Activated T-helper 17 cell treated with anti-CD3 and anti-CD28 coated beads, Interleukin-2, amount 50 U/mL, for 72 hours (primary cell): ENCODE measurements around the gene PID1. TPM values are rescaled to one million over a fixed set of nuclear protein-coding genes. Genes with fewer than 3 reads are reported as not detected.

ENCODE experiments used
- ATAC-seq: fragments of 150-1000 bp; cut with Tn5 transposase; replicated peaks from 2 replicates; pipeline ENCODE4 v1.10.0; 2021; ENCODE audit warnings: mild to moderate bottlenecking, moderate library complexity
- H3K27ac Mint-ChIP-seq: one replicate; pipeline ENCODE4 v1.8.0; 2022; ENCODE audit warnings: mixed read lengths
- H3K27me3 Mint-ChIP-seq: one replicate; pipeline ENCODE4 v1.8.0; 2022; ENCODE audit warnings: mixed read lengths
- H3K36me3 Mint-ChIP-seq: one replicate; pipeline ENCODE4 v1.8.0; 2022; ENCODE audit warnings: low read depth, mild to moderate bottlenecking, mixed read lengths
- H3K4me1 Mint-ChIP-seq: one replicate; pipeline ENCODE4 v1.8.0; 2022; ENCODE audit warnings: mixed read lengths
- H3K4me3 Mint-ChIP-seq: one replicate; pipeline ENCODE4 v1.8.0; 2022; ENCODE audit warnings: mild to moderate bottlenecking, mixed read lengths
- H3K9me3 Mint-ChIP-seq: one replicate; pipeline ENCODE4 v1.8.0; 2022; ENCODE audit warnings: mixed read lengths
- total RNA-seq, 2 donors: library from RNA; stranded (reverse); gene quantifications; one replicate each; pipeline ENCODE4 v1.2.3, GENCODE V29; 2022

The PID1 gene
- total RNA-seq, 2 donors from 2014 or later, result not detected

DNA sequence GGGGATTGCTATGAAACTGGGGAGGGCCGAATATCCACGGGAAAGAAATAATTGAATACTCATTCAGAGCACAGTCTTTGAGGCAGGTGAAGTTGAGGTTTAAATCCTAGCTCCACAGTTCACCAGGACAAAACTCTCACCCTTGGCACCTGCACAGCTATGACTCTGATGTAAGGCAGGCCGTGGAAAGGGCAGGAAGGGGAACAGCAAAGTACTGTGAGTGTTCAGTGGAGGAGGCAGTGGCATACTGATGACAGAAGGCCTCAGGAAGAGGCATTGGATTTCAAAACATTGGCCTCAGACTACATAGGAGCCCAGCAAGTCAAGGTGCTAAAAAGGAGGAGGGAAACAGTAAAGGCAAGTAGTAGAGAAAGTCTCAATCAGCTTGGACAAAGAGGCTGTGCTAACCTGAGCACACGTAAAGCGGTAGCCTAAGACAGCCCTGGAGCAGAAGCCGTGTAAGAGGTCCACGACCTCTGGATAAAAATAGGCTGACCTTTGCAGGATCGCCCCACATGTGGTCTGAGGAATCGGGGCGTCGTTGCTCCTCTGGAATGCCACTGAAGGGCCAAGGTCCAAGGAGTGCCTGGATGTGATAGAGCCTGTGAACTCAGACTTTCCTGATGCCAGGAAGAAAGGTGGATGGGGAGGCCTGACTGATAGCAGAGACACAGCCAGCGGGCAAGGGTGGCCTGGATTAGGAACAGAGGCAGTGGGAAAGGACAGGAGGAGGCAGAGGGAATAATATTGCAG, 243.6 kb downstream of the PID1 start:
- no peak for ATAC-seq
- no peak overlapping the region for H3K27ac Mint-ChIP-seq
- H3K9me3 Mint-ChIP-seq, result peaks cover 9% of the 10 kb centered on the region
- H3K36me3 Mint-ChIP-seq, result no peaks in the 10 kb centered on the region
- no peak overlapping the region for H3K4me3 Mint-ChIP-seq
- H3K27me3 Mint-ChIP-seq, result no peaks in the 10 kb centered on the region
- H3K4me1 Mint-ChIP-seq, result no peaks in the 10 kb centered on the region

DNA sequence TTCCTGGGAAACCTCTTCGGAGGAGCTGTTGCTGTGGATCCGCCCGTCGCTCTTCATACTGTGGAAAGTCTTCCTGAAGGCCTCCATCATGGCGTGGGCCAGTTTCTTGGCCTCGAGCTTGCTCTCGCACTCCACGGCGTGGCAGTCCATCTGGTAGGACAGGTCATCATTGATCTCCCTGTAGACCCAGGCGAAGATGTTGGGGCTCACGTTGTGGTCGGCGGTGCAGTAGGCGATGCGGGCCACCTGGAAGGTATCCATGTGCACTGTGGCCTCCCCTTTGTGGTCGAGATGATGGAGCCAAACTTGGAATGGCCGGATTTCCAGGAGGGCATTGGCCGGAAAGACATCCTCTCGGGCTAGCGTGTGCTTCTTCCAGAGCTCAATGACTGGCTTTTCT, 245.4 kb downstream of the PID1 start:
- H3K27ac Mint-ChIP-seq, result no peak overlapping the region
- H3K27me3 Mint-ChIP-seq, result no peaks in the 10 kb centered on the region
- no peaks in the 10 kb centered on the region for H3K4me1 Mint-ChIP-seq
- H3K9me3 Mint-ChIP-seq, result peaks cover 9% of the 10 kb centered on the region
- no peak for ATAC-seq
- H3K36me3 Mint-ChIP-seq, result no peaks in the 10 kb centered on the region
- H3K4me3 Mint-ChIP-seq, result no peak overlapping the region

GRCh38 chr2:229022652-229023051, 248.4 kb downstream of the PID1 start:
- Mint-ChIP-seq H3K36me3 (no peaks in the 10 kb centered on the region), H3K4me1 (no peaks in the 10 kb centered on the region), H3K27me3 (no peaks in the 10 kb centered on the region), H3K4me3 (no peak overlapping the region), H3K9me3 (peaks cover 12% of the 10 kb centered on the region), H3K27ac (no peak overlapping the region)
- ATAC-seq, result no peak

- H3K36me3 Mint-ChIP-seq, result no peaks in the 10 kb centered on the region
- H3K4me3 Mint-ChIP-seq, result no peak overlapping the region
- H3K4me1 Mint-ChIP-seq, result no peaks in the 10 kb centered on the region
- H3K27ac Mint-ChIP-seq, result no peak overlapping the region
- H3K27me3 Mint-ChIP-seq, result no peaks in the 10 kb centered on the region
- peaks cover 8% of the 10 kb centered on the region for H3K9me3 Mint-ChIP-seq
- ATAC-seq, result no peak
Observed at GRCh38 chr2:229022071-229022470, 249.0 kb downstream of the PID1 start.

DNA sequence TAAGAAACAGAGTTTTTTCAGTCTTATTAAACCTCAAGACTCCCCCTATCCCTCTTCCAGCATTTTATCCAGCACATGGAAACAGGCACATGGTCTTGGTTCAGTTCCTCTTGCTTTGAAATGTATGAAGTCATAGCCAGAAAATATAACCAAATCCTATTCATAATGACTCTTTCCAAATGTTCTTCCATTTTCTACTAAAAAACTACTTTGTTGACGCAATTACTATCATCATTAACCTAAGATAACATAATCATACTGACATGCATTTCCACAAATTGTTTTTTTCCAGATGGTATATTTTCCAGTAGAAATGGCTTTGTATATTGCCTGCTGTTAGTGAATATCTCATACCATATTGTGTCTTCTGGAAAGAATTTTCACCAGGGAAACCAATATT, 261.3 kb downstream of the PID1 start:
- H3K36me3 Mint-ChIP-seq, result no peaks in the 10 kb centered on the region
- no peak for ATAC-seq
- H3K27me3 Mint-ChIP-seq, result no peaks in the 10 kb centered on the region

DNA sequence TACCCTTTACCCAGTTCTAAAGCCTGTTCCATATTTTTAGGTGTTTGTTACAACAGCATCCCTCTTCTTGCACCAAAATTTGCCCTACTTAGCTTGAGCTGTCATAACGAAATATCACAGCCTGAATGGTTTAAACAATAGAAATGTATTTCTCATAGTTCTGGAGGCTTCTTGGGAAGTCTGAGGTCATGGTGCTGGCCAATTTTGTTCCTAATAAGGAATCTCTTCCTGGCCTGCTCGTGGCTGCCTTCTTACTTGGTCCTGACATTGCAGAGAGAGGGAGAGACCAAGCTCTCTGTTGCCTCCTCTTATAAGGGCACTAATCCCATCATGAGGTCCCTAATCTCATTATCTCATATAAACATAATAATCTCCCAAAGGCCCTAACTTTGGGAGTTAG, 267.8 kb downstream of the PID1 start:
- Mint-ChIP-seq H3K27me3 (no peaks in the 10 kb centered on the region), H3K27ac (no peak overlapping the region)

More for the DNA sequence above, 261.3 kb downstream of the PID1 start:
- Mint-ChIP-seq H3K9me3 (peaks cover 7% of the 10 kb centered on the region), H3K4me1 (no peaks in the 10 kb centered on the region), H3K27ac (no peak overlapping the region), H3K4me3 (no peak overlapping the region)

GRCh38 chr2:229001196-229001595, 269.9 kb downstream of the PID1 start:
- no peak for ATAC-seq
- Mint-ChIP-seq H3K27me3 (no peaks in the 10 kb centered on the region), H3K9me3 (peaks cover 14% of the 10 kb centered on the region), H3K4me3 (no peak overlapping the region), H3K4me1 (no peaks in the 10 kb centered on the region), H3K27ac (no peak overlapping the region), H3K36me3 (no peaks in the 10 kb centered on the region)

More for the DNA sequence above, 267.8 kb downstream of the PID1 start:
- no peaks in the 10 kb centered on the region for H3K36me3 Mint-ChIP-seq
- H3K4me1 Mint-ChIP-seq, result no peaks in the 10 kb centered on the region
- H3K9me3 Mint-ChIP-seq, result peaks cover 15% of the 10 kb centered on the region
- ATAC-seq, result no peak
- H3K4me3 Mint-ChIP-seq, result no peak overlapping the region

GRCh38 chr2:228999326-228999725, 271.8 kb downstream of the PID1 start:
- no peak overlapping the region for H3K4me3 Mint-ChIP-seq
- H3K27me3 Mint-ChIP-seq, result no peaks in the 10 kb centered on the region
- ATAC-seq, result no peak
- no peaks in the 10 kb centered on the region for H3K4me1 Mint-ChIP-seq
- no peaks in the 10 kb centered on the region for H3K36me3 Mint-ChIP-seq
- H3K27ac Mint-ChIP-seq, result no peak overlapping the region
- H3K9me3 Mint-ChIP-seq, result peaks cover 18% of the 10 kb centered on the region

DNA sequence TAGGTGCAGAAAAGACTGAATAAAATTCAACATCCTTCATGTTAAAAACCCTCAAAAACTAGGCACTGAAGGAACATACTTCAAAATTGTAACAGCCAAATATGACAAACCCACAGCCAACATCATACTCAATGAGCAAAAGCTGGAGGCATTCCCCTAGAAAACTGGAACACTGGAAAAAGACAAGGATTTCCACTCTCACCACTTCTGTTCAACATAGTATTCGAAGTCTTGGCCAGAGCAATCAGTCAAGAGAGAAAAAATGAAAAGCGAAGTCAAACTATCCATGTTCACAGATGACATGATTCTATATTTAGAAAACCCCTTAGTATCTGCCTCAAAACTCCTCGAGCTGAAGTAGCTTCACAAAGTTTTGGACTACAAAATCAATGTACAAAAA, 282.3 kb downstream of the PID1 start:
- no peaks in the 10 kb centered on the region for H3K36me3 Mint-ChIP-seq
- H3K27me3 Mint-ChIP-seq, result no peaks in the 10 kb centered on the region
- no peak for ATAC-seq
- H3K27ac Mint-ChIP-seq, result no peak overlapping the region
- no peaks in the 10 kb centered on the region for H3K4me1 Mint-ChIP-seq
- peaks cover 15% of the 10 kb centered on the region for H3K9me3 Mint-ChIP-seq
- no peak overlapping the region for H3K4me3 Mint-ChIP-seq

DNA sequence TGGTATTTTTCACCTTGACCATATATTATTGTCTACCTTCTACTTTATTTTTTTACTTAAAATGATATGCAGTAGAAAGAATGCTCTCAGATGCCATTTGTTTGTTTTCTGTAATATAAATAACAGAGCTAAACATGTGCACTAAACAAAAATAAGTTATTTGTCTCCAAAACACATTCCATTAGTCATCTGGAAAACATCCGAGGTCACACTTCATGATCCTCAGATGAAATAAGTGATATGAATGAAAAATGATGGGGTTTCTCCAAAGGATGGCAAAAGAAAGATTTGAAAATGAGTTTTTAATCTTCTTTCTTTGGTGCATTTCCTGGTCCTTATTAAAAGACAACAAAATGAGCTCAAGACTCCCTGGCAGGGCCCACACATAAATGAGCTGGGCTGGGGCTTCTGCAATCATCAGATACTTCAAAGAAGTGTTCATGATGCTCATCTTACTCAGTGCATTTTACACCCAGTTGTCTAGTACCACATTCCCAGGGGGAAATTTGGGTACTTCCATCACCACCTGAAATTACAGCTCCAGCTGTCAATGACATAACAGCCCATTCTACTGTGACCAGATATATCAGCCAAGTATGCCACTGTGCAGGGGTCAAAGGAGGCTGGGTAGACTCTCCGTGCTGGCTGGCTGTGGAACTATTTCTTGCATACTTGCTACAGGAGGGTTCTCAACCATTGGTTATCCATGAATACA, 283.5 kb downstream of the PID1 start:
- H3K27ac Mint-ChIP-seq, result no peak overlapping the region
- no peak for ATAC-seq
- H3K9me3 Mint-ChIP-seq, result peaks cover 16% of the 10 kb centered on the region
- no peaks in the 10 kb centered on the region for H3K27me3 Mint-ChIP-seq
- H3K4me3 Mint-ChIP-seq, result no peak overlapping the region
- H3K4me1 Mint-ChIP-seq, result no peaks in the 10 kb centered on the region
- no peaks in the 10 kb centered on the region for H3K36me3 Mint-ChIP-seq

DNA sequence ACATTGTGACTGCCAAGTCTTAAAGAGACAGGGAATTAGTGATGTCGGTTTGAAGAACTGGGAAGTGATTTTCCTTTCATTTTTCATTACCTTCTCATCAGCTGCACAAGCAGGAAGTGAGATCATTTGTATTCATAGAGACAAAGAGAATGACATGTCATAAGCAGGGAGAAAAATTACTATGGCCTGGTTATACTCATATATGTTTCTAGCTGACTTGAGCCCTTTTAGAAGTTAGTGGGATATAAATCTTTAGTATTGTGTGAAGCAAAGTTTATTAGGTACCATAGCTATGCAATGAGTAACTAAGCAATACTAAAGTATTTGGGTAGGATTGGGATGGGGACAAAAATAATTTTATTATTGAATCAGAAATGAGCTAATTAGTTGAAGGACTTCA, 284.1 kb downstream of the PID1 start:
- no peaks in the 10 kb centered on the region for H3K27me3 Mint-ChIP-seq
- H3K9me3 Mint-ChIP-seq, result peaks cover 16% of the 10 kb centered on the region
- H3K4me1 Mint-ChIP-seq, result no peaks in the 10 kb centered on the region
- no peak overlapping the region for H3K27ac Mint-ChIP-seq
- no peak for ATAC-seq
- no peaks in the 10 kb centered on the region for H3K36me3 Mint-ChIP-seq
- H3K4me3 Mint-ChIP-seq, result no peak overlapping the region

GRCh38 chr2:228983700-228984099, 287.4 kb downstream of the PID1 start:
- Mint-ChIP-seq H3K9me3 (peaks cover 11% of the 10 kb centered on the region), H3K36me3 (no peaks in the 10 kb centered on the region), H3K4me1 (no peaks in the 10 kb centered on the region), H3K4me3 (no peak overlapping the region), H3K27ac (no peak overlapping the region), H3K27me3 (no peaks in the 10 kb centered on the region)
- no peak for ATAC-seq

- Mint-ChIP-seq H3K9me3 (peaks cover 3% of the 10 kb centered on the region), H3K4me3 (no peak overlapping the region), H3K27ac (no peak overlapping the region), H3K27me3 (no peaks in the 10 kb centered on the region), H3K36me3 (no peaks in the 10 kb centered on the region), H3K4me1 (no peaks in the 10 kb centered on the region)
- ATAC-seq, result no peak
Observed at GRCh38 chr2:228974169-228974568, 296.9 kb downstream of the PID1 start.
